GM21390 (cell line): ENCODE results near the gene SPOP.

Source experiments
- ATAC-seq: cut with Tn5 transposase; IDR thresholded peaks from one replicate; pipeline ENCODE4 v1.9.1; 2021; ENCODE audit not compliant: unreplicated experiment

SPOP gene

DNA sequence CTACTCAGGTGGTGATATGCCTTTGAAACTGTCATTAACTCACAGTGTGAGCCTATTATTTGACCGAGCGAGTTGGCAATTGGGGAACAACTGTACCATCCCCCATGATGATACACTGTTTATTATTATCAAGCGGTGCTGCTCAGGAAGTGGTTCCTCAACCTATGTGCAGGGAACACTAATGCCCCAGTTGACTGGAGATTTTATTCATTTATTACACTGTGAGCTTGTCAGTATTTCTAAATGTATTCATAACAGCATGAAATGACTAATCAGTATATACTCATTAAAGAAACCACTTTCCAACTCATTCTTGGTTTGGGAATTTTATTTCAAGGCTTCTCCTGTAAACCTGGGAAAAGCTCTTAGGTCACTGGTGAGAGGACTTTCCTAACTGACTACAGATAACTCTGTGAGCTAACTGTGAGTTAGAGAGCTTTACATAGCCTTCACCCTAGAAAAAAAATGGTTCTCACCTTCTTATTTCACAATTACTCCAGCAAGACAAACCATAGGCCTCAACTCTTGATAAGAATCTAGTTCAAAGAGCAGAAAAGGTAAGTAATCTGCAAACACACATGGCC, 59.8 kb downstream of the SPOP start:
- no peak for ATAC-seq

DNA sequence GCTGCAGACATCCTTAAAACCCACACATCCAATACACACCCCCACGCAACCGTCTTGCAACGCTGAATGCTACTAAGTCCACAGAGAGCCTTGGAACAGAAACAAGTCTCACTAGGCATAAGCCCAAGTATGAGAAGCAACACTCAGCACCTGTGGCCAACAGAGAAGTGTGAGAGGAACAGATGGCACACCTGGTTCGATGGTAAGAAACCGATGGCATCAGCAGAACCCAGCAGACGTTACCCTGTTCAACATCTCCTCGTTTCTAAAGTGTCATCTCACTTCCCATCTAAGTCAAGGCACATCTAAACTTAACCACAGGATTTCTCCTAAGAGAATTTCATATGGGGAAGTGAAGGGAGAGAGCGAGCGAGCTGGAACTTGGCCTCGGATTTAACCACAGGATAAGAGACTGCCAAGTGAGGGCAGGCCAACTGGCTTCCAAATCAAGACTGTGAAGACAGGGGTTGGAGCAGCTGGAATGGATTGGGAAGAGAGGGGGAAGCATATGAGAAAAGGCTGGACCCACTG, 61.2 kb downstream of the SPOP start:
- no peak for ATAC-seq

DNA sequence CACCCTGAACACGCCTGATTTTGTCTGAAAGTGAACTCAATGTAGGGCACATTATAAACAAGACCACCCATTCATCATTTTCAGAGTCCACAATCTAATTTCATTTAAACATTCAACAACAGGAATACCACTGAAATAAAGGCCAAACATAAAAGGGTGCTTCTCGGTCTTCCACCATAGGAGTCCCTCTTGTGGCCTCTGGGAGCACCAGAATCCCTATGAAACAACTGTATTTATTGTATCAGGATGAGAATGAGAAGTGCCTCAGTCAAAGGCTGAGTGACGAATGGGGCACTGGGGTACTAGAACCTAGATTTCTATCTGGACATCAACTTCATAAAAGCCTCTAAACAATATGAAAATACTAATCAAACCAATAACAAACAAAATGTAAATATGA, 61.8 kb downstream of the SPOP start:
- no peak for ATAC-seq

DNA sequence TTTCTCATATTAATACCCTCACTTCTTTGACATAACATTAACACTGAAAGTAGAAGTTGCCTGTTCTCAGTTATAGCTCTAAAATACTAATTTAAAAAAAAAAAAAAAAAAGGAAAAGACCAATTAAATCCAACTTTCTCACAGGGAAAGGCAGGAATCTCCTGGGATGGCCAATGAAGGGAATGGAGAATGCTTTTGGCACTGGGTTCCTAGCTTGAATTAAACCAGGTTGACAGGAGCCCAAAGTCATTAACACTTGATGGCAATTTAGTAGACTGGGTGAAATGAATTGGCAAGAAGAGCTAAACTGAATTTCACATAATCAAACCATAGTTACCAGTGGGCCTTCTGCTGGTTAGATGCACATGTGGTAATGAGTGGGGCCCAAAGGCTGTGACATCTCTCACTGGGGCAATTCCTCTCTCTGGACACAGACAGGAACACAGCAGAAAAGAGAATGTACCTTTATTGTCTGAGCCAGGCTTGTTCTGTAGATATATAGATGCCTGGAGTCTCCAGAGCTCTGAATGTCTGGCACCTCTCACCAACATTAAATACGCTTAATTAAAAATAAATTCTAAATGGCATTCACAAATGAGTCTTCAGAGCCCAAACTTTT, 64.6 kb downstream of the SPOP start:
- no peak for ATAC-seq

DNA sequence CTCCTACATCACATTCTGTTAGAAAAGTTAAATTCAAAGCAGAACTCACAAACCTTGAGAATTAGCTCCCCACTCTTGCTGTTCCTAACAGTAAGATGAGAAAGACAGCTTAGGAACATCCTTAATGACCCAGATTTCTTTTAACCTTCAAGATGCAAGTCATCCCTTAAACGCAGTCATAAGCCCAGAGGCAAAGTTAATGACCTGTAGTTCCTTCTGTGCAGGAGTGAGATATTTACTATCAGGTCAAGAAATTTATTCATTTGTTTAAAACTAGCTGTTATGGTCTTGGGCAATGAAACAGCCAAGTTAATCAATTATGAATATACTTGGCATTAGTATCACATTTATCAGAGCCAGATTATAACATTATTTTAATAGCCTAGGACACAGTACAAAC, 65.2 kb downstream of the SPOP start:
- no peak for ATAC-seq

DNA sequence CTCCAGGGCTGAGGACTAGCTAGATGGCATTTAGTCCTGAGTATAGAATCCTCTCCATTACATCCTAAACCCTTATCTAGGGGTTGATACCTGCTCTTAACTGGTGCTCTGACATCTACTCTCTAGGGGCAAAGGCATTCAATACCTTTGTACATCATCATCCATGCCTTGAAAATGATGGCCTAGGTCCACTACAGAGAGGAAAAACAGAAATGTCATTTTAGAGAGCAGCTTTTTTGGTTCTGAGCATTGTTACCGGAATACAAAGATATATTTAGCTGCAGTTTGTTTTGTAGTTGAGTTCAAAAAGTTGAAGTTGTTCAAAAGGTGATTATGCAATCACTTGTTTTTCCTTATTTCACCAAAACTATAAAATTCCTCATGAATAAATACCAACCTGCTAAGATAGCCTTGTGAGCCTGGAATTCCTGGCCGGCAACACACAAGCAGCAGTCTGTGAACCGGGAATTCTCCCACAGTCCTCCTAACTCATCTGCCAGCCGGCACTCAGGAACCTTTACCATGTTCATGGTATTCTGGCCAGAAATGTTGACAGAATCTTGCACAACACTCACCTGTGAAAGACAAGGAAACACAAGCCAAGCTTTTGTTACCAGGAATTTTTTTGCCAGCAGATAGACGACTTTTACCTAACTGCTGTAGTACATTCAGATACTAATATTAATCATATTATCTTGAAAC, 66.9 kb downstream of the SPOP start:
- ATAC-seq, result no peak

DNA sequence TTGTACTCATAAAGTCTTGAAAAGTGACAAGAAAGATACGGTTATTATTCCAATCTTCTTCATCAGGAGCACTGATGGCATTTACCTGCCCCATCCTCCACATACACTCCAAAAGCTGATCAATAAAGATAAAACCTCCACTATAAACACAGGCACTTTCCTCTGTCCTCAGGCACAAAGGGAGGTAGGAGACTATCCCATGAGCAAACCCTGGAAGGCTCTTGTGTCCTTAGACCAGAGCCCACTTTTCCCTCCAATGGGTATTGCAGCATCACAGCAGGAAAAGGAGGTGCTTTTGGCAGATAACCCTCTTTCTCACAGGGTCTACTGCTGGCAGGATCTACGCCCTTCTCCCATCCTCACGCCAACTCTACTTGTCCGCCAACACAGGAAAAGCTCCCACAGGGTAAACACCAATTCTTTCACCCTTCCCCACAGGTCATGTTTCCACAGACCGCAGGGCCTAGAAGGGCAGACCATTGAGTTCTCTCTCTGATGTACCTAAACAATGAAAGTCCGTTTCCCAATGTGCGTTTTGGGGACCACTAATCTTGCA, 73.5 kb downstream of the SPOP start:
- no peak for ATAC-seq

DNA sequence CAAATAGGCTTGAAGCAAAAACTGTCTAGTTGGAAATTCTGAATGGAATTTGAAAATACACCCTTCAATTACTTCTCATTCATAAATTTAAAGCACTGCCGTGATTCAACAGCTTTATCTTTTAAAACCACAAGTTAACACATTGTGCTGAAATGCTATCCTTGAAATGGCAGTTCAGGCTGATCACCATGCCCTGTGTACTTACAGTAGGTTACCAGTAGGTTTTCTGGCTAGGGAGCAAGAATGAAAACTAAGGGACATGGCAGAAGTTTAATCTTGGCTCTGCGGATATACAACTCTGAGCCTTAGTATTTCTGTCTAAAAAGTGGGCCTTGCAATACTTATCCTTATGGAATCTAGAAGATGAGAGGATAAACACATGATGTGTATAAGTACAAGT, 74.2 kb downstream of the SPOP start:
- no peak for ATAC-seq

DNA sequence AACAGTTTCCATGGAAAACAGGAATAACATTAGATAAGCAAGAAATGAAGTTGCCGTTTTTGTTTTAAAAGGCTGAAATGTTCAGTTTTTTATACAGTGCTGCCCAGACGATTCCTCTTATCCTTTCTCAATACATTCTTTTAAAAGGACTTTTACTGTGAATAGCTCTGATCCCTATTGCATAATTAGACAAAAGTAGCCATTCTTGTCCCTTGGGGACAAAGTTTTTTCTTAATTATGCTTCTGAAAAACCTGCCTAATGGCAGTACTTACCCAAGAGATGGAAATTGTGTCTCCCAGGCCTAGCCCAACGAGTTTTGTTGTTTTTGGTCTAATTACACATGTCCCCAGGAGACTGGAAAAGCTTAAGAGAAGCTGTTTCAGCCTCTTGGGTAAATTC, 74.7 kb downstream of the SPOP start:
- ATAC-seq, result no peak

DNA sequence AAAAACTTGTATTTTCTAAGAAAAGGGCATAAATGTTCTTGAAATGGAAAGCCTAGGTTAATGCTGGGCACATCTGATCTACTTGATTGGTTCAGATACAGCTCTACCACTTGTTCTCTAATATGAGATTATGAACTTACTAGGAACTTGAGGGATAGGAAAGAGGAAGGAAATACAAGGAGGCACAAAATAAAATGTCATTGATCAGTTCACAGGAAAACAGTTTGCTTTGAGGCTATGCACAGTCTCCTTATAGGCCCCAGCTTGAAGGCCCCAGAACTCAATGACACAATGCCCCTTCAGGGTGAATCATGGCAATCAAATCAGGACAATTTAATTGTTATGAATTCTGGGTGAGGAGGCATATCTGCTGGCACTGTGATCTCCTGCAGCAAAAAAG, 75.1 kb downstream of the SPOP start:
- ATAC-seq, result no peak

DNA sequence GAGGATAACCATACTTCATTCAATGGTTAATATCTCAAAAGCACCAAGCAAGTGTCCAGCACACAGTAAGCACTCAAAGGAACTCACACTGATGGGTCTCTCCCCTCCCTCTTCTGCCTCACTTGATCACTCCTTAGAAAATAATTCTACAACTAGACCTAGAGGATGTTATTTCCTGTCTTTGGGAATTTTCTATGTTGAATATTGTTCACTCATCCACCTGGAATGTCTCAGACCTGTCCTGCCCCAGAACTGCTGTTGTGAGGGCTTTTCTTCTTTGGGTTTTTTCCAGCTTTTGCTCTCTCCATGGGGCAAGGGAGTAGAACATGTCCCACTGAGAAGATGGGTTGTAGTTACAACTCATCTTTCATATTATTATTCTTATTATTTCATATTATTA, 76.9 kb downstream of the SPOP start:
- no peak for ATAC-seq

DNA sequence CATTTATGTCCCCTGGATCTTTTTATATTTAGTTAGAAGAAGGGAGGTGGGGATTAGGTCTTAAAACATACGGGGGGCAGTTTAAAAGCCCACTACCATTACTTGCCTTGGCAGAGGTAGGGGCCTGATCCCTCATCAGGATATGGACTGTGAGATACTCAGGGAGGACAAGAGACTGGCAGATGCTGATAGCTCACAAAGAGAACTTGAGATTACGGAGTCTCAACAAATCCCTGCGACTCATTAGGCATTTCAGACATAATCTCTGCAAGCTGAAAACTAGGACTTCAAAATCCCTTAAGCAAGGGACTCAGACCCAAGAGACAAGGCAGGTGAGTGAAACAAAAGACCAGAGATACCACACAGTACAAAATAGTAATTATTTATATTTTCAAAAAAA, 79.0 kb downstream of the SPOP start:
- no peak for ATAC-seq

DNA sequence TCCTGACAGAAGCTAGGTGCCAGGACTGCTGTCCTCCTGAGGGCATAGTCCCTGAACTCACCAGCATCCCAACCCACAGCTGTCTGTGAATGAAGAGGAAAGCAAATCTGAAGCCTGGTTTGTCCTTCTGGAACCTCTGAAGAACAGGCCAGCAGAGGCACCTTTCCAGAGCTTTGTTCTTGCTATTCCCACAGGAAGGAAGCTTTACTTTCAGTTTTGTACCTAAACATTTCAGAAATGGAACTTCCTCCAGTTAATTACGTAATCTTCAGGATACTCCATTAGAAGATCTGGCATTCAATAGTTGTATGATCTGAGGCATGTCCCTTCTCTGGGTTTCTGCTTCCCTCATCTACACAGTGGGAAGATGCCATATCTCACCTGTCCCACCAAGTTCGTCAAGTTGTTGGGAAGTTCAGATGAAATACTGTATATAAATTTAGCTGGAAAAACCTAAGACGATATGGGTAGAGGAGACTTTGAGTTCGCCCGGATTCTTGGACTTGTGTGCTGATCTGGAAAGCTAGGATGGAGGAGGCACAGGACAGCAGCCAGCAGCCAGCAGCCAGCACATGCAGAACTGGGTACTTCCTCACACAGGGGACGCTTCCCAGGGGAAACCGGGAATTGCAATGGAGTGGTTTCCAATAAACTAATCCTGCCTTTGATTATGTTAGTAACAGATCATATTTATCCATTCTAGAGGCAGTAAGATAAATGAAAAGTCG, 79.8 kb downstream of the SPOP start:
- no peak for ATAC-seq

DNA sequence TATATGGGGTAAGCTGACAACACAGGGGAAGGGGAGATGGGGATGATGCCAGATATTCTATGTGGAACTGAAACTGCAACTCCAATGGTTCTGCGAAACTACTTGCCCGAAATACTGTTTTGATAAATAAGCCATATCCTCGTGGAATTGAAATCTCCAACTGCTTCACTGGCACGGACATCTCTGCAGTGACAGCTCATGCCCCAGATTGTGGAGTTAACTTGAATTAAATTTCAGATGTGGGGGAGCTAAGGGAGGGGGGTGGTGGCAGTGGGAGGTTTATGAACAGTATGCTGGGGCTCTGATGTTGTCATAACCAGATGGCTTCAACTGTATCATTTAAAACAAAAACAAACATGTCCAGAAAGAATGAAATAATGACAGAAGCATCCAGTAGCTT, 80.5 kb downstream of the SPOP start:
- no peak for ATAC-seq

DNA sequence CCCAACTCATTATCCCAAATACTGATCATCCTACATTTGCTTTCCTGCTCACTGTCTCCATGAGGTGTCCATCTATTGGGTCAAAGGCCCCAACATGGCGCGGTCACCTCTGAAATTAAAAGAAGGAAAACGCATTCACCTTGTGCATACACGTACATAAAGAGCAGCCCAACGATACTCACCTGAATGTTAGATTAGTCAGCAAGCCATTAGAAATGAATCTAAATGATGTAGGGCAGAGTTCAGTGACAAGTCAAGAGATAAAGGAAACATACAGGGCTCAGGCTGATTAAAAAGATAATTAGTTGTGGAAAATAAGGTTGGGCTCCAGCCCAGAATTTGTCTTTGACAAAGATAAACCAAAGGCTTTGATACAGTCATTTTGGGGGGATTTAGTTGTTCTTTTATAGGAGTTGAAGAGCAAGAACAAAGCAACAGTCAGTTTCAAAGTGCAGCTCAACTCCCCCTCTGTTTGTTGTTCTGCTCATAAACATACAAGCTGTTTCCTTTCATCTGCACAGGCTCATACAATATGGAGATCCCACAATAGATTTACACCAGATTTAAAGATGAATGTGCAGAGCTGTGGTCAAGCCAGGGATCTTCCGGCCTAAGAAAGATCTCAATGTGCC, 81.2 kb downstream of the SPOP start:
- no peak for ATAC-seq

DNA sequence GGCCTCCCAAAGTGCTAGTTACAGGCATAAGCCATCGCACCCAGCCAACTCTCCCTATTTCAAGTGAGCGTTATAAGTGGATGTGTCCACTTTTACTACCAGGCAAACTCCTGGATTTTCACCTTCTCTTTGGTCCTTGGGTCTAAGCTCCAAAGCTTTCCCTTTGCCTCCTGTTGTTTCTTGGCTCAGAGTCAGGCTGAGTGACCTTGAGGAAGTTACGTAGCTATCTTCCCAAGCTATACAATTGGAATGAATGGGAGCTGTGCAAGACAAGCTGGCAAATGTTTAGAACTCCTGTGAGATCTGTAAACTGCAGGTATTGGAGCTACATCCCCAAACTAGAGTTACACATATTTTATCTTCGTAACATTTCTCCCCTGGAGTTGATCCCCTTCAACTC, 81.9 kb downstream of the SPOP start:
- ATAC-seq, result no peak

DNA sequence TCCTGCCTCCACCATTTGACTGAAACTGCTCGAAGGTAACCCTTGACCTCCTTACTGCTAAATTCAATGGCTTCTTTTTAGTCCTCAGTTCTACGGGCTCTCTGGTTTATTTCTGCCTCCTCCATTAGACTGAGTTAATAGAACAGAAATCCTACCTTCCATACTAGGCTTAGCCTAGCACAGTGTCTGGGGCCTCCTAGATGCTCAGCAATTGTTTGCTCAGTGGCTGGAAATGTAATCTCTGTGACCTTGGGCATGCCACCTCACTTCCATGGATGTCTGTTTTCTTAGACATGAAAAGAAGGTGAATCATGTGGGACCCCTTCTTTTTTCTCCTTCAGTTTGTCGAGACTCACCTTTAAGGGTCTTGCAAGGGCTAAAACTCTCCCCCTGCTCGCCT, 82.6 kb downstream of the SPOP start:
- no peak for ATAC-seq

DNA sequence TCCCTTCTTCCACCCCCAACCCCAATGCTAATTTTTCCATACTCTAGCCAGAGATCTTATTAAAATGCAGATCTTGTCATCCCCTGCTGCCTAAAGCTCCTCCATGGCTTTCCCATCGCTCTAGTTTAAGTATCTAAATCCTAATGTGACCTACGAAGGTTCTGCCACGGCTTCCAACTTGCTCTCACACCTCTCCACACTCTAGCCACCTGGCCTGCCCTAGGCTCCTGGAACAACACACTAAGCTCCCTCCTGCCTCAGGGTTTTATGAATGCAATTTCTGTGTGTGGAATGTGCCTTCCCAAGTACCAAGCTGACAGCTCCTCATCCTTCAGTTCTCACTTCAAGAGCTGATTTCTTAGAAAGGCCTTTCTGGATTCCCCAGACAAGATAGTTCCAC, 85.6 kb downstream of the SPOP start:
- ATAC-seq, result no peak

DNA sequence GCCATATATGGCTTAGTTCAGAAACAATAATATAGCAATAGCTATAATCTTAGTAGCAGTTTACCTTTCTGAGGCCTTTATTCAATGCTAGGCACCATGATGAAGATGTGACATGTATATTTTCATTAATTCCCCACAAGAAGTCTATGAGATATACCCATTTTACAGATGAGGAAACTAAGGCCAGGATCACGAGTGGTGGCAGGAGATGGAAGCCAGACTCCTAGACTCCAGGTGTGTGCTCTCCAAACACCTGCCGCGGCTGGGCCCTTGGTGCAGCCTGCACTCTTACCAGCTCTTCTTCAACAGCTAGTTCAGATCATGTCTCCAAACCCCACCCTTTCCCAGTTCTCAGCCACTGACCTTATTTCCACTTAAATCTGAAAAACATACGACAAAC, 87.0 kb downstream of the SPOP start:
- ATAC-seq, result no peak

DNA sequence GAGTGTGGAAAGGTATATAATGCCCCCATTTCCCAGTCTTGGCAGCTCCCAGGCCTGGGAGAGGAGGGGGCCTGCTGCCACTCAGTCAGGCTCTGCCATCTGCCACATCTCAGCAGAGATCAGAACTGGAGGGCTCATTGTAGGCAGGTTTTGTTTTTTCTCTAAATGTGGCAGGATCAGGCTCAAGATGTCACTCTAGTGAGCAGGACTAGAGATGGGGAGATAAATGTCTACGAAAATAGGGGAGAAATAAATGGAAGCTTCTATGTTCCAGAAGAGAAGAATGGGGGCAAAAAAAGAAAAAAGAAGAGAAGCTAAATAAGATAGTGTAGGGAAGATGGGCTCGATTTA, 88.3 kb downstream of the SPOP start:
- no peak for ATAC-seq
